Embryonic facial prominence (tissue), 1 donor: ENCODE results near the gene BCDIN3D.
"Not testable (repeated sequence)": the region's sequence is repeated elsewhere in the genome, so short reads cannot be mapped to it uniquely, and the experiment has no call there.

Experiments used
- DNase-seq: peaks from one replicate; pipeline ENCODE4 v3.0.0-alpha.2; 2016; ENCODE audit errors: extremely low spot score

BCDIN3D gene, protein sequence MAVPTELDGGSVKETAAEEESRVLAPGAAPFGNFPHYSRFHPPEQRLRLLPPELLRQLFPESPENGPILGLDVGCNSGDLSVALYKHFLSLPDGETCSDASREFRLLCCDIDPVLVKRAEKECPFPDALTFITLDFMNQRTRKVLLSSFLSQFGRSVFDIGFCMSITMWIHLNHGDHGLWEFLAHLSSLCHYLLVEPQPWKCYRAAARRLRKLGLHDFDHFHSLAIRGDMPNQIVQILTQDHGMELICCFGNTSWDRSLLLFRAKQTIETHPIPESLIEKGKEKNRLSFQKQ

DNA sequence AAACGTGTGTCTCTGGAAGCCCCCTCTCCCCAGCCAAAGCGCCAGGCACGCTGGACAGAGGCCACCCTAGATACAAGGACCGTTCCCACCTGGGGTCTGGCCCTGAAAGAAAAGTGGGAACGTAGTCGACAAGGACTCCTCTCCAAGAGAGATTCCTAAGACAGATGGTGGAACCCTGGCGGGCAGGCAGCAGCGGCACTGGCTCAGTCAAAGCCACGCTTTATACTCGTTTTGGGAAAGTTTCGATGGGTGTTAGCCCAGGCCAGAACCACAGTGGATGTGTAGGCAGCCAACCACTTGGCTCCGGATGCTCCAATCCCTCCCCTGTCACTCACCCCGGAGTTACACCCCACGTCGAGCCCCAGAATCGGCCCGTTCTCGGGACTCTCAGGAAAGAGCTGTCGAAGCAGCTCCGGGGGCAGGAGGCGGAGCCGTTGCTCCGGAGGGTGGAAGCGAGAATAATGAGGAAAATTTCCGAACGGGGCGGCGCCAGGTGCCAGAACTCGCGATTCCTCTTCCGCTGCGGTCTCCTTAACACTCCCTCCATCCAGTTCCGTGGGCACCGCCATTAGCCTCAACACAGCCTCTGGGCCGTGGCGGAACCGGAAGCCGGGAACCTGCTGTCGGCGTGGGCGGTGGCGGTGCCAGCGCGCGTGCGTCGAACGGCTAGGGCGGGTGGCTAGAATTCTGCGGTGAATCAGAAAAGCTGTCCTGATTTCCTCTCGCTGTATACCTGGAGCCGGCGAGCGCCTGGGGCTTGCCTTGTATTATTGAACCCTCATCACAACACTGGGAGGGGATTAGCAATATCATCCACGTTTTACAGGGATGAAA lies at the start of gene BCDIN3D:
Gene BCDIN3D, minus strand, starts transcription at position 588 of the 834 bp plus-strand sequence. Its CDS starts 19 bp downstream, at position 569.
- peak; percentile 84 for DNase-seq

DNA sequence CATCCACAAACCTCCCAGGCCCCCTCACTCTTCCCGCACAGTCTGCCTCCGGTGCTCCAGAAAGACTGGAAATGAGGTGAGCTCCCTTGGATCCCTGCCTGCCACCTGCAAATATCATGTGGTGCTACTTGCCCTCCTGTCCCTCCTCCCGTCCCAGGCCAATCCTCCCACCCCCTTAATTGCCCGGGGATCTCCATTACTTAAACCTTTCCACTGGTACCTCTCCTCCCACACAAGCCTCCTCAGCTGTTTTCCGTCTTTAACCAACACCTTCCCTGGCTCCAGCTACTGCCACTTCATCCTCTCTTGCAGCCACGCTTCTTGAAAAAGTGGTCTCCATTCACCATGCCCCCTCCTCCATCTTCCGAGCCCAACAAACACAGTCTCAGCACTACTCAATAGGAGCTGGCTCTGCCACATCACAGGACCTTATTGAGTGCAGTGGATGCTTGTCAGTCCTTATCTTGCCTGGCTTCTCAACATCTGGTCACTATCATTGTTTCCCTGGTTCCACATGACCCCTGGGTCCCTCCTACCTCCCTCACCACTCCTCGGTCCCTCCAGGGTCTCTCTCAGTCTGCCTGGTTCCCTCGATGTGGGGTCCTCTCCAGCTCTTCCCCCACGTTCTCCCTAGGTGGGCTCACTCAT lies 49.3 kb upstream of the BCDIN3D start:
- DNase-seq = no peak

DNA sequence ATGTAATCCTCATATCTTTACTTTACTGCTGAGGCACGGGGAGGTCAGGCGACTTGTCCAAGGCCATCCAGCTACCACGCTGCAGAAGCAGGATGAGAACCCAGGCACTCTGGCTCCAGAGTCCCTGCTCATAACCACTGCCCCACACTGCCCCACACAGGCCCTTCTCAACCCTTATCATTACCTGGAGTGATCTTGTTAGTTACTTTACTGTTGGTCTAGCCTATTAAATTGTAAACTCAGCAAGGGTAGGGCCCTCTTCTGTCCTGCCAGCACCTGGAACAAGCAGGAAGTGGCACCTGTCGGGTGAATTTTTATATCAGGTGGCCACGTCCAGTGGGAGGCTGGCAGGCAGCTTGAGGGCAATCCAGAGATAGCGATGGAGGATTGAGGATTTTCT lies 48.6 kb upstream of the BCDIN3D start:
- DNase-seq = no peak

DNA sequence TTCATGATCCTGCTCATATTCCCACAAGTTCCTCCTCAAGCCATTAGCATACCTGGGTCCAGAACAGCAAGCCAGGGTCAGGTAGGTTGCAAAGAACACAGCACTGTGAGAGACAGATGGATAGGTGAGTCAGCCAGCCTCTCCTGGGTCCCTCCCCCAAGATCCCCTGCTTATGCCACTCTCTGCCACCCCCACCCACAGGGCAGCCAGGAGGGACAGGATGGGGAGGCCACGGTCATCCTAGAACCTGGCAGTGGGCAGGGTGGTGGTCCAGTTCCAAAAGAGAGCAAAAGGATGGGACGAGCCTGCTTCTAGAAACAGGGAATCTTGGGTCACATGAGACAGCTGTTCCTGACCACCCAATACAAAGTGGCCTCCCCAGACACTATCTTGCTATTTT lies 48.1 kb upstream of the BCDIN3D start:
- DNase-seq = no peak

DNA sequence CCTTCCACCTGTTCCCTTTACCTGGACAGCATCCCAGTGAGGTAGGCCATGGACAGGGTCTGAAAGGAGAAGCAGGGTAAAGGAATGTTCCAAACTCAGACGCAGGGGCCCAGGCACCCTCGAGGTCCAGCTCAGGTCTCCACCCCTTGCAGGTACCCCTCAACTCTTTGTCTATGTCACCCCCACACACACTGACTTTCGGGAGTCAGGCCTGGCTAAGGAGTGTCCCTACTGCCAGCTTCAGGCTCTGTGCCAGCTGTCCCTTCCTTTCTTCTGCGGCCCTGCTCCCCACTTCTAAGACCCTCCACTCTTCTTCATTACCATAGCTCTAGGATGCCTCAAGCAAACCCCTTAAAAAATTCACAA lies 47.2 kb upstream of the BCDIN3D start:
- DNase-seq = no peak

DNA sequence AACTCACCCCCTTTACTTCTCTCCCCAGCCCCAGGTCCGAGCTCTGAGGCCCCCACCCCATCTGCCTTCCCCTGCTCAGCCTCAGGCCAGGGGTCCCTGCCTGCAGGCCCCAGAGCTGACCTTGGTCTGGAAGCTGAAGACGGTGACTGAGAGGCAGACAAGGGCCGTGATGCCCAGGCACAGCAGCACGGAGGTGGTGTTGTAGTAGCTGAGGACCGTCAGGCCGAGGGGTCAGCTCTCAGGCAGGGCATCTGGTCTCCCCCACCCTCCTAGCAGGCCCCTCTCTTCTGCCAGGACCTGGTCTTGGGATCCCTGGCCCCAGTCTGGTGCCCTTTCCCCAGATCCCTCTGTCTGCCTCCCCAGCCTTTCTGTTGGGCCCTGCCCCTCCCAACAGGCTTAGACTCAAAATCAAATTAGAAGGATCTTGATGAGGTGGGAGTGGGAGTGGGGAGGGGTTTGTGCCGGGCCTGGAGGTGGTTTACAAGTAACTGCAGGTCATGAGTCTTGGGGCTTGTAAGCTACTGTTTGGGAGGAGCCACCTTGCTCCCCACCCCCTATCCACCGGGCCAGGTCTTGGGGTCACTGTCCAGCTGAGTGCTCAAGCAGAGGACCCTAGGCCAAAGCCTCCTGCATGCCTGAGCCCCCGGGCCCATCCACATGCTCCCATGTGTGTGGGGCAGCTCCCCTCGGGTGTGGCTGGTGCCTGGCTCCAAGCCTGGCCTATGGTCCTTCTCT lies 46.6 kb upstream of the BCDIN3D start:
- DNase-seq = no peak

DNA sequence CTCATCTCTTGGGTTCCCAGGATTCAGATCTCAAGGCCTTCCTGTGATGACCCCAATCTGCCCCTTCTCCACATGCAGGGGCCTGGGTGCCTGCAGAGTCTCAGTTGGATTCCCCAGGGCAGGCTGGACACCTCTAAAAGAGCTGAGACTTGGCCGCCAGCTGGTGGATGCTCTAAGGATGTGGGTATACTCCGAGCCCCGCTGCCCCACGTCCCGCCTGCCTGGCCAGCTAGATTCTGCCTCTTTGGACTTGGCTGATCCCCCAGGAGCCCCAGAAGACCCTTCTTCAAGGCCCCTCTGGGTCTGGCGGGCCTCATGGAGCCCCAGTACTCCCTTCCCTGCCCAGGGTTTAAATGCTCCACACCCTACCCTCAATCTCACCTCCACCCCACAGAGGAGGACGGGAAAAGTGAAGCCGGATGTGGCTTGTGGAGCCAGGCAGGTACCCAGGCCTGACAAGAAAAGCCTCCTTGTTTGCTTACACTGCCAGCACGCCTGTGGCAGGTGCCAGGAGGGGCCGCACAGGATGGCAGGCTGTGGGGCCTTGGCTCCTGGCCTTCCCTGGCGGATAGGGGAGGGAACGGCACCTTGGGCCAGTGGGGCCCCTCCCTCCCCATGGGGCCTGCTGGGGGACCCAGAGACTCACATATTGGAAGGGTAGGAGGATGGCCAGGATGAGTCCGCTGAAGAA lies 45.7 kb upstream of the BCDIN3D start:
- no peak for DNase-seq

DNA sequence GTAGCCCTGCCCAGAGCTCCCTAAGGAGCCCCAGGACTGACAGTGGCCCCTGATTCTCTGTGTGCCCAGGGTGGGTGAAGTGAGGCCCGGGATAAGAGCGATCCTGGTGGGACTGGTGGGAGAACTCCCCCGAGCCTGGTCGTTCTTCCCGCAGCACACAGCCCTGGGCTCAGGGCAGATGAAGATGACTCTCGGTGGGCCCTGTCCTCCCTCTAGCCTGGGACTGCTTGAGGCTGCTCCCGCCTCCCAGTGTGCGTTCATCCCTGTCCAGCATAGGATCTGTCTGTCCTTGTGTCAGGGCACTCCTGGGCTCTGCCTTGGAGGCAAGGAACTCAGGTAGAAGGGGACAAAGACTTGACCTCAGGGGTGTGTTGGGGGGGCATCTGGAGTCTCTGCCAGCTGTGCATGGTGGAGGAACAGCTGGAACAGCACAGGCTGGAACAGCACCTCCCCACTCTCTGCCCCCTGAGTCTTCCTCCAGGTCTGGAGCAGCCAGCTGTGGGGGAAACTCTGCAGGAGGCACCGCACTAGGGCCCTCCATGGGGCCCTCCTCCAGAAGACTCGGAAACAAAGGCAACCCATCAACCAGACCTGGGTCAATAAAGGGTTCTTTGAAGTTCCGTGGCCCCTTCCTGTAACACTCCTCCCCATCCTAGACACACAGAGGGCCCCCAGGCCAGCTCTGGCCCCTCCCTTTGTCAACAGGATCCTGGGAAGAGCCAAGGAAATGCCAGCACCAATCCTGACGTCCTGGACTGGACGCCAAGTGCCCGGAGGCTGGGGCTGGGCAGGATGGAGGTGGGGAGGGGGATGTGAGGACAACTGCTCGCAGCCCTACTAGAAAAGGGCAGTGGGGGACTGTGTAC lies 44.9 kb upstream of the BCDIN3D start:
- DNase-seq = no peak

DNA sequence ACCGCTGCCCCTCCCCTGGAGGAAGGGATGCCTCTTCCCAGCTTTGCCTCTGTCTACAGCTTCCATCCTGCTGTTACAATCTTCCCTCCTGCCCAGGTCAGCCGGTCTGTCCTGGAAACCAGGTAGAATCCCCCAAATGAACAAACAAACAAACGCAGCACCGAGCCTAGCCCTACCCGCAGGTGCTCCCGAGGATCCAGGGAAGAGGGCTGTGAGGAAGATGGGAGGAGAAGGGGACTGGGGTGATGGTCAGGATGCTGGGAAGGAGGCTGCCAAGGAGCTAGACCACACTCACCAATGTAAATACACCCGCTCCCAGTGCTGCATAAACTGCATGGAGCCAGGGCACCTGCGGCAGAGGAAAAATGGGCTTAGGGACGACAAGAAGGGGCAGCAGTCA lies 44.2 kb upstream of the BCDIN3D start:
- no peak for DNase-seq

DNA sequence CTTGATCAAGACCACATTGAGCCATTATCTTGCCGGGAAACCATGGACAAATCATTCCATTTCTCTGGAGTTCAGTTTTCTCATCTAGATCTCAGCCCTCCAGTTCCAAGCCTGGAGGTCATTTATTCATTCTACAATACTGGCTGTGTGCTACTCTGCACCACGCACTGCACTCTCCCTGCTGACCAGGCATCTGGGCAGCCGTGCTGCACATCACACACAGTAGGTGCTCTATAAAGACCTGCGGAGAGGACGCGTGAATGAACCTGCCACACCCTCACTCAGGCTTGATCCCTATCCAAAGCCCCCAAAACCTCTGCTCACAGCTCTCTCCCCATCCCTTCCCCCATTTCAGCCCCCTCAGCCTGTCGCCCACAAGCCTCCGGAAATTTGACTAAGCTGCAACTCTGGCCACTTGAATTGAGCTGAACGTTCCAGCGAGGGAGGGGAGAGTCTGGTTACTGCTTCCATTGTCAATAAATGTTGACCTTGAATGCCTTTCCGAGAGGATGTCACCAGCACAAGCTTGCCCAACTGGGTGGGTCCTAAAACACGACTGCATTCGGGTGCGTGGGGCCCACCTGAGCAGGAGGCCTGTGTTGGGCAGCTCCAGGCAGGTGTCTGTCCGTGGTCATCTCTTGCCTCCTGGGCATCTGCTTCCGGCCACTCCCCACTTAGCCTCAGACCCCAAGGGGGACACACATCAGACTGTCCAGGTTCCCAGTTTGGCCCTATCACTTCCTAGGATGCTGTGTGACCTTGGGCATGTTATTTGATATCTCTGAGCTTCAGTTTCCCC lies 43.0 kb upstream of the BCDIN3D start:
- DNase-seq = no peak

DNA sequence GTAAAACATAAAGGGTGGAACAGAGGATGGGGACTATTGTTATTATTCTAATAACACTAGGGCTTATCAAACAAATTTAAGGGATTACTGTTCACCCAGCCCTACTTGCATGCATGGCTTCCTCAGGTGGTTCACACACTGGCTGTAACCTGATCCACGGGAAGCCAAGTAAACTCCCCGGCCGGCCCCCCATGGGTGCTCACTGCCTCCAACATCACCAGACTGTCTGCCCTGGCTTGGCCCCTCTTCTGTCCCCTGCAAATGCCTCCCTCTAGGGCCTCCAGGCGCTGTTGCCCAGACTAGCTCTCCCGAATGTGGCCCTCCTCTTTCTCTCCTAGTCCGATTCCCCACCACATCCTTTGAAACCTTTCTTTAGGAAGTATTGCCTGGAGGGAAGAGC lies 42.2 kb upstream of the BCDIN3D start:
- no peak for DNase-seq

DNA sequence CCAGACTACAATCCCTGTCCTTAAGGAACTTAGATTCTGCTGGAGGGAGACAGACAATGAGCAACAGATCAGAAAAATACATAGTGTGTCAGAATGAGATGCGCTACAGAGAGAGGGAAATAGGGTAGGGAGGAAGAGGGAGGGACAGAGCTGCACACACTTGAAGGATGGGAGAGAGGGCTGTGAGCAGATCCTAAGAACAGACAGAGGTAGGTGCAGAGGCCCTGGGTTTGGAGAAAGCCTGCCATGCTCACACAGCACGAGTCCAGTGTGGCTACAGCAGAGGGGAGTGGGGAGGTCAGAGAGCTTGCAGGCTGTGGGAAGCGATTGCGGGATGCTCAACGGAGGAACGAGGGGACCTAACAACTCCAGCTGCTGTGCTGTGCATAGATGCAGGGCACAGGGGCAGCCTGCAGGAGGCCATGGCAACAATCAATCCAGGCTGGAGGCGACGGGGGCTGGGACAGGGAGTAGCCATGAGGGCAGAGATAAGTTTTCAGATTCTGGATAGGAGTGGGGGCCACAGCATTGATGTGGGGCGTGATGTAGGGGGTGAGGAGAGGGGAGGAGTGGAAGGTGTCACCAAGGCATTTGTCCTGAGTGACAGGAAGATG lies 40.1 kb upstream of the BCDIN3D start:
- no peak for DNase-seq

DNA sequence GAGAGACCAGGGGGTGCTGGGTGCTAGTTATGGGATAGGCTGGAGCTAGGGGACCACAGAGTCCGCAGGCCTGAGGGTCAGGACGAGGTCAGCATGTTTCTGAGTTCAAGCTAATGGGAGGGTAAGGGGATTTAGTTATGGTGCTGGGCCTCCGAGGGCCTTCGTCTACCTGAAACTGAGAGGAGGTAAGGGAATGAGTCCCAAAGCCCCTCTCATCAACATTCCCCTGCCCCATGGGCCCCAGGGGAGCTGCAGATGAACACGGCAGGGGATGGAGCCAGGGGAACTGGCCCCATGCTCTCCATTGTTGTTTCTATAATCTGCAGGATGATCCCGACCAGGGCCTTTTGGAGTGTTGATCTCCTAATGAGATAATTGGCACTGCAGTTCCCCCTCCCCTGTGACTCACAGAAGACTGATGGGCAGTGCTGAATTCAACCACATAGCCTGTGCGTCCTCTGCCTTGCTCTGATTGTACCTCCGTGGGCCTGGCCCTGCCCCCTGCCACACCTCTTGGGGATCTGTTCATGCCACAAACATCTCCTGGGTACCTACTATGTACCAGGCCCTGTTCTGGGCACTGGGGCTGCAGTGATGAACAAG lies 39.4 kb upstream of the BCDIN3D start:
- DNase-seq = no peak

DNA sequence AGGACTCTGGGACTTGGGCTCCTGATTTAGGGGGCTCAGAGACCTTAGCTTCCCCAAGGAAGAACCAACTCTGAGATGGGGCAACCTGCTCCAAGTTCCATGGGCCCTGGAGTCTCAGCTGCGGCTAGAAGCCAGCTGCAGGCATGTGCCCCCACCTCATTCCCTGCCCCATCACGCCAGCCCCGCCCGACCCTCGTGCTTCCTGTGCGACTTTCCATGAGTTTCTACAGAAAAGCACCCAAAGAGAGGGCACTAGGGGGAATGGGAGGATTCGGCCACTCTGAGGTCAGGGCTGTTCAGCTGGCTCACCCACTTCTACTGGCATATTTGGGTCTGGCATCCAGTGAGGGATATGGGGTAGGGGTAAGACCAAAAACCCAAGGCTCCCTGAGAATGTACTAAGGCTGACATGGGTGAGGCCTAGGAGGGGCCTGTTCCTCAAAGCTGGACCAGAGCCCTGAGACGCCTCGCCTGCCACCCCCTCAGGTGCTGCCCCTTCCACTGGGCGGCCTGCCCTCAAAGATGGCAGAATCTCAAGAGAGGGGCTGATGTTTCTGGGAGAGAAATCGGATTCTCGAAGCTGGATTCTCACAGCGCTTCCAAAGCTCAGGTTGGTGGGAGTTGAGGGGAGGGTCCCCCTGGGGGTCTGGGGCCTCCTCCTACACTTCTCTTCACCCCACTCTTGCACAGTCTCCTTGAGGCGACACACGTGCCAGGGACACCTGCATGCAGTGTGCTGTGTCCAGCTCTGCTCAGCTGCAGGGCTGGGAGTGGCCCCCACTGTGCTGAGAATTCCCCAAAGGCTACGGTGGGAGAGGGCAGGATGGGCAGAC lies 38.7 kb upstream of the BCDIN3D start:
- DNase-seq = no peak

DNA sequence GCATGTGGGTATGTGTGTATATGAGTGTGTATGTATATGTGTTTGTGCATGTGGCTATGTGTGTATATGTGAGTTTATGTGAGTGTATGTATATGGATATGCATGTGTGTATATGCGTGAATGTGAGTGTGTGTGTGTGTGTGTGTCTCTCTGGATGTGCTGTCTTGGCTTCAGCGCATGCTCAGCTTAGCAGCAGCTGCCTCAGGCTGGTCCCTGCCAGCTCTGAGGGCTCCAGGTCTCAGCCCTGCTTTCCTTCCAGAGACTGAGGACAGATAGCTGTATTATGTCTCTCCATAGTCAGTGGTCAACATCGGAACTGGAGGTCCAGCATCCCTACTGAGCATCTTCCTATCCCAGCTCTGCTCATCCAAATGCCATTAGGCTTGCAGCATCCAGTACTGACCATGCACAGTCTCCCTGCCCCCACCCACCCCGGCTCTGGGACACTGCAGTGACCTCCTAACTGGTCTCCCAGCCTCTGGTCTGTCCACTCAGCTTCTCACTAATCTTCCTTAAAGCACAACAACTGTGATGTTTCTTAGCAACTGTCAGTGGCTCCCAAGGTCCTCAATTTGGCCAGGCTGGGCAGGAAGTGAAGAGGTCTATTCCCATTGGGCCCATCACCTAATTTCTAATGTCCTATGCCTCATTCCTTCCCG lies 38.0 kb upstream of the BCDIN3D start:
- DNase-seq = no peak

DNA sequence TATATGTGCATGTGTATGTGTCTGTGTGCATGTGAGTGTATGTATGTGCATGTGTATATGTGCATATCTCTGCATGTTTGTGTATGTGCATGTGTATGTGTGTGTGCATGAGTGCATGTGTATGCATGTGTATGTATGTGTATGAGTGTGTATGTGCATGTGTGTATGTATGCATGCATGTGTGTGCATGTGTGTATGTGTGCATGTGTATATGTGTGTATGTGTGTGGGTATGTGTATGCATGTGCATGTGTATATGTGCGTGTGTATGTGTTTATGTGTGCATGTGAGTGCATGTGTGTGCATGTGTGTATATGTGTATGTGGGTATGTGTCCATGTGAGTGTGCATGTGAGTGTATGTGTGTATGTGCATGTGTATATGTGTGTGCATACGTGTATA lies 36.2 kb upstream of the BCDIN3D start:
- not testable (repeated sequence) for DNase-seq

DNA sequence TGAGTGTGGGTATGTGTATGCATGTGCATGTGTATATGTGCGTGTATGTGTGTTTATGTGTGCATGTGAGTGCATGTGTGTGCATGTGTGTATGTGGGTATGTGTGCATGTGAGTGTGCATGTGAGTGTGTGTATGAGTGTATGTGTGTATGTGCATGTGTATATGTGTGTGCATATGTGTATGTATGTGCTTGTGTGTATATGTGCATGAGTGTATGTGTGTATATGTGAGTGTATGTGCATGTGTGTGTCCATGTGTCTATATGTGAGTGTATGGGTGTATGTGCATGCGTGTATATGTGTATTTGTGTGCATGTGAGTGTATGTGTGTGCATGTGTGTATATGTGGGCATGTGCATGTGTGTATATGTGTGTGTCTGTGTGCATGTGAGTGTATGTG lies 35.1 kb upstream of the BCDIN3D start:
- DNase-seq = no peak
